ENCODE data around the gene PNPT1. TPM values are rescaled to one million over a fixed set of nuclear protein-coding genes. Genes with fewer than 3 reads are reported as not detected.

The PNPT1 gene
- total and polyA plus RNA-seq, 7 donors, result 16.0 to 34.7 (median 26.5) TPM

DNA sequence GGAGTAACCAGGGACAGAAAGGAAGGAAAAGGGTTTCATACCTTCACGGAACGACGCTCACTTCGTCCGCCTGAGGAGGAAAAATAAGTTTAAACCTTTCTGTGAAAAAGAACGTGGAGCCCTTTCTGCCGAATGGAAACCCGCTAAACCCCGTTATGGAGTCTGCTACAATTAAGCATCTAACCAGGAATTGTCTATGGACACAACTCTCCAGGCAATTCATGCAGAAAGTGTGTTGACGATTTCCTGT, 75.7 kb downstream of the PNPT1 start:
- ATAC-seq (peak in 1 of 4 donors; percentile 0), DNase-seq (no peak)
- Histone ChIP-seq H3K27ac (peak overlapping the region; percentile 99), H3K9me3 (no peaks in the 10 kb centered on the region), H3K36me3 (ENCODE audit: insufficient read depth in 1 of 2, low read depth in 1 of 2) (peaks cover 0 to 33% of the 10 kb centered on the region in 2 donors), H3K4me1 (peaks cover 42% of the 10 kb centered on the region), H3K4me3 (peak overlapping the region; percentile 95), H3K27me3 (ENCODE audit: insufficient read depth in 3 of 3, low read length in 2 of 3) (no peaks in the 10 kb centered on the region)
- 0 to 1% (median 0%) methylated on average over 10 of the region's 10 CpGs for WGBS, 3 donors
- intact Hi-C loops (cut with DNase I), result no loop called here
- TF ChIP-seq CTCF (IDR thresholded peaks at IDR 0.05), result no peak

DNA sequence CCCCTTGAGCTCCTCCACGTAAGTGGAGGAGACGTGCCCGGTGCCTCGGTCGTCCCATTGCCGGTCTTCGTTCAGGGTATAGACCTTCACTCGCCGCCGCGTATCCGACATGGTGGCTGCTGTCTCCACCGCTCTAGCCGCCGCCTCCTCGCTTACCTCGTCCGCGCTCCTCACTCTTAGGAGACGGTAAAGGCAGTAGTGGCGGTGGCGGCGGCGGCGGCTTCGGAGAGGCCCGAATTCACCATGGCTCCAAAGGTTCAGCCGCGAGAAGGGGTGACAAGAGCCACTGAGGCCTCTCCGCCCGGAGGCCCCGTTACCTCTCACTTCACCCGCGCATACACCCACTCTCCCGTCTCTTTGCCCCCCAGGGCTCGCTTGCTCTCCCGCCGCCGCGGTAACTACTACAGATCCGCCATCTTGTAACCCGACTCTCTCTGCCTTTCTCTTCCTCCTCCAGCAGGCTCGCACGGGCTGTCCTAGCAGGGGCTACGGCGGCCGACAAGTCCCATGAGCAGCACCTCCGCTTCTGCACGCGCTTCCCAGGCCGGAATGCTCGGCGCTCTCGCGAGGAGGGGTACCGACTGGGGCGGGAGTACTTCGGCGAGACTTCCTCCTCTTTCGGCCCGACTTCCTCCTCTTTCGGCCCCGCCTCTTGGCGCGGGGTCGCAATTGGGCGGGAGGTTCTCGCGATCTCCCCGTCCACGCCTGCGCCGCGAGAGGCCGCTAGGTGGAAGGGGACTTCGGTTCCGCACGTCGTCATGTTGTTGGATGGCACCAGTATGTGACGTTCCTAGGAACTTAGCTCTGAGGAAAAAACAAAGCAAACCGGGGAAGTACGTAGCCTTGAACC, 76.2 kb downstream of the PNPT1 start, which contains the start of gene PPP4R3B:
PPP4R3B (minus strand) TSS at position 448 of the 850 bp plus-strand sequence; CDS start at position 111, 337 bp downstream.
- Histone ChIP-seq H3K36me3 (ENCODE audit: insufficient read depth in 1 of 2, low read depth in 1 of 2) (peaks cover 0 to 38% of the 10 kb centered on the region in 2 donors), H3K4me3 (peak within 1 kb of the TSS; percentile 95), H3K4me1 (peaks cover 42% of the 10 kb centered on the region), H3K27ac (peak within 1 kb of the TSS; percentile 99), H3K9me3 (no peaks in the 10 kb centered on the region), H3K27me3 (ENCODE audit: insufficient read depth in 3 of 3, low read length in 2 of 3) (no peaks in the 10 kb centered on the region)
- intact Hi-C loops (cut with DNase I), result loop anchor here in 1 of 2 donors (1.0 kb wide), 1 partner anchor 198 kb away; the partner anchor contains the start of gene CCDC88A
- peak; percentile 46 for TF ChIP-seq CTCF (IDR thresholded peaks at IDR 0.05)
- WGBS, 3 donors, result 0 to 1% (median 0%) methylated on average over 78 to 82 of the region's 82 CpGs
- DNase-seq, result peak; percentile 100
- peak; percentile 92 to 97 (median 96) for ATAC-seq

GRCh38 chr2:55616551-55617174, 77.0 kb downstream of the PNPT1 start:
- TF ChIP-seq CTCF (IDR thresholded peaks at IDR 0.05), result no peak
- Histone ChIP-seq H3K27me3 (ENCODE audit: insufficient read depth in 3 of 3, low read length in 2 of 3) (no peaks in the 10 kb centered on the region), H3K4me3 (peak overlapping the region; percentile 95), H3K9me3 (no peaks in the 10 kb centered on the region), H3K4me1 (peaks cover 42% of the 10 kb centered on the region), H3K36me3 (ENCODE audit: insufficient read depth in 1 of 2, low read depth in 1 of 2) (peaks cover 0 to 39% of the 10 kb centered on the region in 2 donors), H3K27ac (peak overlapping the region; percentile 99)
- WGBS, 3 donors, result 0 to 1% (median 0%) methylated on average over 24 of the region's 24 CpGs
- intact Hi-C loops (cut with DNase I), result loop anchor here in 1 of 2 donors (1.0 kb wide), 1 partner anchor 197 kb away; the partner anchor contains the start of gene CCDC88A
- DNase-seq (no peak), ATAC-seq (peak; percentile 6 to 41 (median 22))

- H3K27me3 ChIP-seq (ENCODE audit: insufficient read depth in 3 of 3, low read length in 2 of 3), result no peaks in the 10 kb centered on the region
- H3K4me1 ChIP-seq, result peaks cover 30% of the 10 kb centered on the region
- no peak for TF ChIP-seq CTCF (IDR thresholded peaks at IDR 0.05)
- no peak overlapping the region for H3K4me3 ChIP-seq
- no peak overlapping the region for H3K27ac ChIP-seq
- H3K36me3 ChIP-seq (ENCODE audit: insufficient read depth in 1 of 2, low read depth in 1 of 2), result peaks cover 0 to 43% of the 10 kb centered on the region in 2 donors
- intact Hi-C loops (cut with DNase I), result loop anchor here in 1 of 2 donors (2.0 kb wide), 1 partner anchor 21 kb away; no protein-coding TSS in a partner anchor
- H3K9me3 ChIP-seq, result no peaks in the 10 kb centered on the region
- DNase-seq (no peak), ATAC-seq (no peak)
- WGBS, 3 donors, result 91 to 97% (median 97%) methylated on average over 1 of the region's 1 CpG
Observed at GRCh38 chr2:55611997-55612396, 81.6 kb downstream of the PNPT1 start.
